ENCODE results near the gene HBP1.
"Not testable (repeated sequence)": the region's sequence is repeated elsewhere in the genome, so short reads cannot be mapped to it uniquely, and the experiment has no call there.

Gene HBP1

GRCh38 chr7:107168233-107169119, at the start of gene HBP1:
Gene HBP1, plus strand, starts transcription at chr7:107169003. Its CDS starts 10,891 bp downstream, at chr7:107179894.
- in situ Hi-C loops (cut with HindIII; ENCODE audit: low sequenced_read_pairs), result no loop called here

- in situ Hi-C loops (cut with HindIII; ENCODE audit: low sequenced_read_pairs), result no loop called here
These were observed 49.3 kb upstream of the HBP1 start for GRCh38 chr7:107119376-107120105.

GRCh38 chr7:107122486-107122911, 46.3 kb upstream of the HBP1 start:
- in situ Hi-C loops (cut with HindIII; ENCODE audit: low sequenced_read_pairs), result no loop called here

- in situ Hi-C loops (cut with HindIII; ENCODE audit: low sequenced_read_pairs), result no loop called here
These were observed 45.4 kb upstream of the HBP1 start for GRCh38 chr7:107123392-107123791.

- in situ Hi-C loops (cut with HindIII; ENCODE audit: low sequenced_read_pairs), result no loop called here
These were observed 43.3 kb upstream of the HBP1 start for GRCh38 chr7:107125475-107125874.

GRCh38 chr7:107128217-107128616, 40.6 kb upstream of the HBP1 start:
- in situ Hi-C loops (cut with HindIII; ENCODE audit: low sequenced_read_pairs), result no loop called here

GRCh38 chr7:107128748-107129147, 40.1 kb upstream of the HBP1 start:
- in situ Hi-C loops (cut with HindIII; ENCODE audit: low sequenced_read_pairs), result no loop called here

- in situ Hi-C loops (cut with HindIII; ENCODE audit: low sequenced_read_pairs), result no loop called here
These were observed 38.1 kb upstream of the HBP1 start for GRCh38 chr7:107130487-107131220.

- in situ Hi-C loops (cut with HindIII; ENCODE audit: low sequenced_read_pairs), result no loop called here
These were observed 35.4 kb upstream of the HBP1 start for GRCh38 chr7:107133396-107133795.

GRCh38 chr7:107138696-107139420, 29.9 kb upstream of the HBP1 start:
- in situ Hi-C loops (cut with HindIII; ENCODE audit: low sequenced_read_pairs), result no loop called here

GRCh38 chr7:107143875-107144274, 24.9 kb upstream of the HBP1 start:
- in situ Hi-C loops (cut with HindIII; ENCODE audit: low sequenced_read_pairs), result not testable (repeated sequence)

GRCh38 chr7:107145067-107145838, 23.6 kb upstream of the HBP1 start:
- in situ Hi-C loops (cut with HindIII; ENCODE audit: low sequenced_read_pairs), result no loop called here

GRCh38 chr7:107147464-107148393, 21.1 kb upstream of the HBP1 start:
- in situ Hi-C loops (cut with HindIII; ENCODE audit: low sequenced_read_pairs), result no loop called here

GRCh38 chr7:107148721-107149120, 20.1 kb upstream of the HBP1 start:
- in situ Hi-C loops (cut with HindIII; ENCODE audit: low sequenced_read_pairs), result no loop called here

- in situ Hi-C loops (cut with HindIII; ENCODE audit: low sequenced_read_pairs), result no loop called here
These were observed 18.9 kb upstream of the HBP1 start for GRCh38 chr7:107149863-107150262.

GRCh38 chr7:107150375-107151073, 18.3 kb upstream of the HBP1 start:
- in situ Hi-C loops (cut with HindIII; ENCODE audit: low sequenced_read_pairs), result no loop called here

GRCh38 chr7:107151538-107151937, 17.3 kb upstream of the HBP1 start:
- in situ Hi-C loops (cut with HindIII; ENCODE audit: low sequenced_read_pairs), result no loop called here

GRCh38 chr7:107152011-107152410, 16.8 kb upstream of the HBP1 start:
- in situ Hi-C loops (cut with HindIII; ENCODE audit: low sequenced_read_pairs), result no loop called here

Measured in DLD1 (cell line).